SU-DHL-6 (cell line): Measurements from ENCODE around the gene SERPINA3.

Source experiments
- CTCF ChIP-seq: fragments of 200-600 bp; sonication (generic); IDR thresholded peaks from one replicate; pipeline ENCODE4 v1.5.1; 2017; ENCODE audit warnings: antibody characterized with exemption, mild to moderate bottlenecking, low read length, moderate library complexity; ENCODE audit not compliant: insufficient read depth, poor library complexity, severe bottlenecking
- EZH2phosphoT487 ChIP-seq: fragments of 200-600 bp; sonication (generic), shearing (Covaris generic); conservative IDR thresholded peaks from 2 replicates; pipeline ENCODE4 v1.6.1; 2018; ENCODE audit warnings: mild to moderate bottlenecking, antibody characterized with exemption, low read length, moderate library complexity, mixed read lengths

- no peak for TF ChIP-seq CTCF
- no peak for TF ChIP-seq EZH2phosphoT487
Observed at GRCh38 chr14:94646481-94646880, 34.3 kb downstream of the SERPINA3 start.
